ENCODE results near the gene OSBPL8.
A peak's percentile ranks its signal among the peaks of the same experiment; 100 is the strongest.
"Not testable (repeated sequence)": the region's sequence is repeated elsewhere in the genome, so short reads cannot be mapped to it uniquely, and the experiment has no call there.

Gene OSBPL8

GRCh38 chr12:76413121-76413520 is 146.4 kb downstream of the OSBPL8 start:
- DNase-seq: no peak

GRCh38 chr12:76410781-76411180 is 148.8 kb downstream of the OSBPL8 start:
- no peak for DNase-seq

- no peak for DNase-seq
Measured at GRCh38 chr12:76410371-76410770, 149.2 kb downstream of the OSBPL8 start.

- no peak for DNase-seq
Measured at GRCh38 chr12:76409074-76409473, 150.5 kb downstream of the OSBPL8 start.

- DNase-seq: no peak
Measured at GRCh38 chr12:76407710-76408109, 151.9 kb downstream of the OSBPL8 start.

- DNase-seq: no peak
Measured at GRCh38 chr12:76402259-76402658, 157.3 kb downstream of the OSBPL8 start.

- no peak for DNase-seq
Measured at GRCh38 chr12:76400136-76400535, 159.4 kb downstream of the OSBPL8 start.

- DNase-seq: no peak
Measured at GRCh38 chr12:76399040-76399439, 160.5 kb downstream of the OSBPL8 start.

- no peak for DNase-seq
Measured at GRCh38 chr12:76398106-76398505, 161.5 kb downstream of the OSBPL8 start.

GRCh38 chr12:76391461-76391860 is 168.1 kb downstream of the OSBPL8 start:
- no peak for DNase-seq

- no peak for DNase-seq
Measured at GRCh38 chr12:76387614-76388013, 172.0 kb downstream of the OSBPL8 start.

GRCh38 chr12:76384560-76384959 is 175.0 kb downstream of the OSBPL8 start:
- no peak for DNase-seq

- no peak for DNase-seq
Measured at GRCh38 chr12:76383988-76384387, 175.6 kb downstream of the OSBPL8 start.

GRCh38 chr12:76379261-76379660 is 180.3 kb downstream of the OSBPL8 start:
- DNase-seq: no peak

GRCh38 chr12:76376876-76377275 is 182.7 kb downstream of the OSBPL8 start:
- DNase-seq: not testable (repeated sequence)

- no peak for DNase-seq
Measured at GRCh38 chr12:76375939-76376338, 183.6 kb downstream of the OSBPL8 start.

GRCh38 chr12:76375470-76375869 is 184.1 kb downstream of the OSBPL8 start:
- no peak for DNase-seq

- DNase-seq: no peak
Measured at GRCh38 chr12:76374386-76375020, 185.1 kb downstream of the OSBPL8 start.

- no peak for DNase-seq
Measured at GRCh38 chr12:76368230-76368629, 191.3 kb downstream of the OSBPL8 start.

GRCh38 chr12:76366163-76366562 is 193.4 kb downstream of the OSBPL8 start:
- DNase-seq: no peak

GRCh38 chr12:76364131-76364530 is 195.4 kb downstream of the OSBPL8 start:
- not testable (repeated sequence) for DNase-seq

GRCh38 chr12:76360316-76360715 is 199.3 kb downstream of the OSBPL8 start:
- no peak for DNase-seq

- DNase-seq: no peak
Measured at GRCh38 chr12:76356071-76356470, 203.5 kb downstream of the OSBPL8 start.

GRCh38 chr12:76348079-76348901 is 211.3 kb downstream of the OSBPL8 start, which contains the start of gene BBS10:
BBS10 (minus strand) TSS chr12:76348415; CDS start chr12:76348358, 57 bp downstream.
- DNase-seq: peak; percentile 90 to 93
